Upper lobe of left lung (tissue), 4 donors: ENCODE results near the gene FHIT.

Experiments used
- CTCF ChIP-seq, 6 experiments: fragments of 450-650 bp in 4 of 6; fragments of 200-600 bp in 2 of 6; sonication (generic) in 2 of 6; IDR thresholded peaks; one replicate each; pipeline ENCODE4 v1.5.1; 2016 to 2019; ENCODE audit warnings: antibody characterized with exemption in 6 of 6
- POLR2A ChIP-seq, 4 donors: fragments of 450-650 bp; IDR thresholded peaks; one replicate each; pipeline ENCODE4 v1.5.1; 2016 to 2017; ENCODE audit warnings: antibody characterized with exemption in 4 of 4, mild to moderate bottlenecking in 2 of 4

- TF ChIP-seq CTCF (IDR thresholded peaks at IDR 0.05) (no peak), POLR2A (IDR thresholded peaks at IDR 0.05) (no peak)
Measured at GRCh38 chr3:59766200-59766872, 1484.9 kb downstream of the FHIT start.
